ENCODE data around the gene MN1. TPM values are rescaled to one million over a fixed set of nuclear protein-coding genes. Genes with fewer than 3 reads are reported as not detected.

MN1 gene
- total RNA-seq, 1 donor from 2014 or later, result 0.27 TPM

DNA sequence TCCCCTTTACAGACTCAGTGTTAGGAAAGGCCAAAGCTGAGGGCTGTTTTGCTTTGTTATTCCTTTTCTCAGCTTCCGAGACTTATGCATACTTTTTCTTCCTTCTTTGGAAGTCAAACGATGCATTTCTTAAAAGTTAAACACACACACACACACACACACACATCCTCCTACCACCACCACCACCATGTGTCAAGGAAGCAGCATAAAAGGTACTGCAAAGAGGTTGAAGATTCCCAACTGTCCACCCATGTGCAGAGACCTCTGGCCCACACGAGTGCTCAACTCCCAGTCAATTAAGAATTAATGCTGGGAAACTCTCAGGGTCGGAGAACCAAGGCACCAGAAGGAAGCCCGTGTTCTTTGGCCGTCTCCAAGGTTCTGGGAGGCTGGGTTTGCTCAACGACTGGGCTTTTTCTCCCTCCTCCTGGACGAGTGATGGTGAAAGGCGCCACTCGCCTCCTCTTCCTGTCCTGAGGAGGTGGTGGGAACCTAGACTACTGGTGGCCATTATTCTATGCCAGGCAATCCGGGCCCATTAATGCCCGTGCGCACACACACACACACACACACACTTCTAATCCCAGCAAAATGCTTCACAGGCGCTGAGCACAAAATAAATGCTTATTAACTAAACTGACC lies 15.1 kb downstream of the MN1 start:
- intact Hi-C loops (cut with micrococcal nuclease), result no loop called here

DNA sequence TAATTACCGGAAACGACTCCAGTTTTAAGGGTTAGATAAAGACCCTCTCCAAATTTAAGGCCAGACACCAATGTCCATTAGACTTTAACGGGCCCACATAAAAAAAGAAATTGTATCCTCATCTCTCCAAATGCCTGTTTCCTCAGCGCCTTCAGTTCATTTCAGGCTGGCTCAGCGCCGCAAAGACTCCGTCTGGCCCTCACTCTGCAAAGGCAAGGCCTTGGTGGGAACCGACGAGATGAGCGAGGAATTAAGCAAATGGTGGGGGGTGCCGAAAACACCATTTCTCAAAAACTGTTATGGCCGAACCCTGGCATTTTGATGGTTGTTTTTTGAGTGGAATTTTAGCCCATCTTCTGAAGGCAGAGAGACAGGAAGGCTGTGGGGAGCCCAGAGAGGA lies 15.7 kb downstream of the MN1 start:
- intact Hi-C loops (cut with micrococcal nuclease), result no loop called here

DNA sequence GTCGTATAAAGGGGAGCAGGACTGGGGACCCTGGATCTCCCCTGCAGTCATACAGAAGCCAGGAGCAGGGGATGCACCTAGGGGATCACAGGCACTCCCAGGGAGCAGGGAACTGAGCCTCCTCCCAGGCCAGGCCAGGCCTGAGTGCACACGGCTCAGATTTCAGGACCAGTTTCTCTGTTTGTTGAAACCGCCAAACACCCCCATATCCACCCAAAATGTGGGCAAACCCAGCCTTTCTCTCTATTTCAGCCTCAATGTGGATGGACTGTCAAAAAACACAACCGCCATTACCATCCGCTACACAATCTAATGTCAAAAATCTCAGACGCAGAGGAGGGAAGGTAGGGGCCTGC lies 17.5 kb downstream of the MN1 start:
- intact Hi-C loops (cut with micrococcal nuclease), result no loop called here

DNA sequence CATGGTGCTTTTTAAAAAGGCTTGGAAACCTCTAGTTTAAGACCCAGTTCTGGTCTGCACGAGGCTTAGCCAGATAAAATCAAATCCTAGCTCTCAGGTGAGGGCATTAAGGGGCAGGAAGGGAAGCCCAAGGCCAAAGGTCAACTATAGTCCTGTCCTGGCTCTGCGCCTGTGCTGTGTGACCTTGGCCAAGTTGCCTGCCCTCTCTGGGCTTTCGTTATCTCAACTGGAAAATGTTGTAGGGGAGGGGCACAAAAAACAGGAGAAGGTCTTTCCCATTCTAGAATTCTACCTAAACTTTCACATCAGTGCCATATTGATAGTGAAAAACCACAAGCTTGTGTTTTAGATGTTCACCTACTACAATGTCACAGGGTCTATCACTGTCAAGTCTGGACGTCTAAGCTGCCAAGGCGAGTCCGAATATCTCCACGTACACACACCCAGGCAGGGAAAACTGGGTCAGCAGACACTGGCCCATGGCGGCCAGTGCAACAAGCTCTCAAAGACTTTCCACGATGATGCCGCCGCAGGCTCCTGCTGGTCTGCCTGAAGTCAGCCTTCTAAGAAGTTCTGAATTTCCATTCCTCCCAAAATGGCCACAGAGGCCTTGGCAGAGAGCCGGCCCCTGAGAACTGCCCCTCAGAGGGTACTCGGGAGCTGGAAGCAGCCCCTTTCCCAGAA lies 18.0 kb downstream of the MN1 start:
- intact Hi-C loops (cut with micrococcal nuclease), result no loop called here

DNA sequence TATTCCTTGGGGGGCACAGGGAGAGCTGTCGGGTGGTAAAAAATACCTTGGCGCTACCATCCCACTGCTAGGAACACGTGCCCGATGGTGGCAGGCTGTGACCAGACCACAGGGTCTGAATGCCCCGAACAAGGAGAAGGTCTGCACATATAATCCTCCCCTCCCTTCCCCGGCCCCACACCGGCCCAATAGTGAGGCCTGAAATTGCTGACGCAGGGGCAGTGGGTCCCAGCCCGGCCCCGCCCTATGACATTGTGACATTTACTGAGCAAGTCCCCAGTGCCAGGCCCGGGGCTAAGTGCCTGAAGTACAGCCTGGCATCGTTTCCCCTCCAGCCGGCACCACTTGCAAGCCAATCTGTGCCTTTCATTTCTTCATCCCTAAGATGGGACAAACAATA lies 19.5 kb downstream of the MN1 start:
- intact Hi-C loops (cut with micrococcal nuclease), result no loop called here

DNA sequence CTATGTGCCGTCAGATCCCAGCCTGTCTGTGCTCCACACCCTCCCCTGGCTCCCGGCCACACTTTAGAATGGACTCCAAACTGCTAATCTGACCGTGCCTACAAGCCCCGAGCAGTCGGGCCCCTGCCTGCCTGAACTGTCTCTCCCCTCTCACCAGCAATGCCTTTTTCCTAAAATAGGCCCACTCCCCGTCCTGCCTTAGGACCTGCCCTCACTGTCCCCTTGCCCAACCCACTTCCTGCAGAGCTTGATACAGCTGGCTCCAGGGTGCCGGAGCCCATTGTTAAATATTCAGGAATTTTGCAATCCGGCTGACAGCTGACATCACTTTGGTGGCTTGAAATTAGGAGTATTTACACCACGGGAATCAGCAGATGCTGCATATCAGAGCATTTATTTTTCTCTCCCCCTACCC lies 21.4 kb downstream of the MN1 start:
- intact Hi-C loops (cut with micrococcal nuclease), result no loop called here

DNA sequence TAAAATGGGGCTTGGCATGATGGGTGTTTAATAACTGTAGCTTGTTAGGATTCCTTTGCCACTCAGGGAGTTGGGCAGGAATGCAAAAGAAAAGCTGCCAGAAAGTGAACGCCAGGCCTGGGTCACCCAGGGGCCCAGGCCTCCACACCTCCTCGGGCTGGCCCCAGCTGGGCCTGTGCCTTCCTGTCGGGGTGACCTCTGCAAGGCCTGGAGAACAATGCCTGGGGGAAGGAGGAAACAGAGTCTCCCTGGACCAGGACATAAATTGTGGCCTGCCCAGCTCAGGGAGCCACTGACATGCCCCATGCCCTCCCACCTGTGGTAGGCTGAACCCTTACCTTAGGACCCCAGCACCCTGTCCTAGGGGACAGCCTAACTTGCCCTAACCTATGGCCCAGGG lies 21.9 kb downstream of the MN1 start:
- intact Hi-C loops (cut with micrococcal nuclease), result no loop called here

DNA sequence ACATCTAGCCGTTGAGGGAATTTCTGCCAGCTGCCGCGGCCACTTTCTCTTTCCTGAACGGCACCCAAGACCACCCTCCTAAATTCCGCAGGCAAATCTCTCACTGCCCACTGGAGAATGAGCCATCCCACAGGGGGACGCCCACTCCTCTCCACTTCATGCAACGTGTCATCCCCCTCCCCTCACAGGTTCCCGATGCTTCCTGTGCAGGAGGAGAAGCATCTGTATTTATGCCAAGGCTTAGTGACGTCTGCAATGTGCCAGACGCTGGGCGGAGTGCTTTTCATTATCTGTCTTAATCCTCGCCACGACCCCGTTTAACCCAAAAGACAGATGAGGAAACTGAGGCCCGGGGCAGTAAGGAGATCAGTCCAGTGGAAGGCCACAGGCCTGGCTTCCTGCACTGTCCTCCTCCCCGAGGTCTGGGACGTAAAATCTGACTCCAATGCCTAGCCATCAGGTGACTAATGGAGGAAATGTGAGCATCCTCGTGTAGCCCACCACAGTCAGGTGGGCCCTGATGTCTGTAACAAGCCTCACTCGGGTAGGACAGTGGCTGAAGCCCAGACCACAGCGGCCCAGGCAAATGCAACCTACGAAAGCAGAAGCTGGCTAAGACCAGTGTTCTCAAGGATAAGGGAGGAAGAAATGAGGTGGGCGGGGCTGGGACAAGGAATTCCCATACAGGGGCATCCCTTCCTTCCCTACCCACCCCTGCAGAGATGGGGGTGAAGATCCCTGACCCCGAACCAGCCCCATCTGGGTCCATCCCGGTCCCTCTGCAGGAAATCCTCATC lies 23.1 kb downstream of the MN1 start:
- intact Hi-C loops (cut with micrococcal nuclease), result no loop called here

DNA sequence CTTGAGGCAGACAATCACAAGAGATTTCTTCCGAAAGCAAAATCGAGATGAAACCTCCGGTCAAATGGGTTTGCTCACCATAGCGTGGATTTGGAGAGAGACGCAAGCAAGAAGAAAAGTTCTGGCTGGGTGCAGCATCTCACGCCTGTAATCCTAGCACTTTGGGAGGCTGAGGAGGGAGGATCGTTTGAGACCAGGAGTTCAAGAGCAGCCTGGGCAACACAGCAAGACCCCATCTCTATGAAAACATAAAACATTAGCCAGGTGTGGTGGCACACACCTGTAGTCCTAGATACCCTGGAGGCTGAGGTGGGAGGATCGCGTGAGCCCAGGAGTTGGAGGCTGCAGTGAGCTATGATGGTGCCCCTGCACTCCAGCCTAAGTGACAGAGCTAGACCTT lies 24.4 kb downstream of the MN1 start:
- intact Hi-C loops (cut with micrococcal nuclease), result no loop called here

DNA sequence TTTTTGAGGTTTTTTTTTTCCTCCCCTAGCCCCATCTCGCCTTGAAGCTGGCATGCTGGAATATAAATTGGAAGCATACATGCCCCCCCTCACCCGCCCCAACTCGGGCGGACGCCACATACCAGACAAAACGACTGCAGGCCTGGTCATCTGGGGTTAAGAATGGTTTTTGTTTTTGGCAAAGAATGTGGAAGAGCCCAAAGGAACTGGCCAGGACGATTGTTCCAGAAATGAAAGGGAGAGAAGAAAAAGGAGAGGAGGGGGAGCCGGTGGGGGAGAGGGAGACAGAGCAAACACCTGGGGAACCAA lies 25.0 kb downstream of the MN1 start:
- intact Hi-C loops (cut with micrococcal nuclease), result no loop called here

DNA sequence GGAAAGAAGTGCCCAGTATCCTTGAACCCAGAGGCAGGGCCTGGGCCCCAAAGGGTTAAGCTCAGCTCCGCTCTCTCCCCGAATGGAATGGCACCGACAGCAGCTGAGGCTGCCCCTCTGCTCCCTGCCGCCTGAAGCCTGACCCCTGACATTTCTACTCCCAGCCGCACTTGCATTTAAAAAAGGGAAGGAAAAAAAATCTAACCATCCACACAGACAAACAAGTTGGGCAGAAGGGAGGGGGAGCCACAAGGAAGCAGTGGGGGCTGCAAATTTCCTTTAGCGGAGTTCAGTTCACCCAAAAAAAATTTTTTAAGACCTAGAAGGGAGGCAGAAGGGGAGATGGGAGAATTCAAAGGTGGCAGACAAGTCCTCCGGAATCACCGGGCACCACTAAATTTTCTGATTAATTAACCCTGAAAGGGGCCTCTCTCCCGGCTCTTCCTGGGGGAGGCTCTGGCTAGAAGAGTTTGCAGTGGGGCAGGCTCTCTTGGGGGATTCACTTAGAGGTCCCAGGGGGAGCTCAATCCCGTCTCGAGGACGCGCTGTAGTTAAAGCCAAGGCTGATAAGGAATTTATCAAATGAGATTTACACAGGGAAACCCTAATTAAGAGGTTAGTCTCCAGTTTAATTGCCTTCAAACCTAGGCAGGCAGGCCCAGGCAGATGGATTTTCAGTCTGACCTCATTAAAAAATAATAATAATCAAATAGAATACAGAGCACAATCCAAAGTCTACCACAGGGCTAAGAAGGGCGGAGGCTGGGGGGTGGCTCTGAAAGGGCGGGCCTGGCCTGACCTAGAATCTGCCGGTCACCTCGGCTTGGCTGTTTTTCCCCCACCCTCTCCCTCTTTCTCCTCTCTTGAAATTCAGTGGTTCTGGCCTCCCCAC lies 25.6 kb downstream of the MN1 start:
- intact Hi-C loops (cut with micrococcal nuclease), result no loop called here

DNA sequence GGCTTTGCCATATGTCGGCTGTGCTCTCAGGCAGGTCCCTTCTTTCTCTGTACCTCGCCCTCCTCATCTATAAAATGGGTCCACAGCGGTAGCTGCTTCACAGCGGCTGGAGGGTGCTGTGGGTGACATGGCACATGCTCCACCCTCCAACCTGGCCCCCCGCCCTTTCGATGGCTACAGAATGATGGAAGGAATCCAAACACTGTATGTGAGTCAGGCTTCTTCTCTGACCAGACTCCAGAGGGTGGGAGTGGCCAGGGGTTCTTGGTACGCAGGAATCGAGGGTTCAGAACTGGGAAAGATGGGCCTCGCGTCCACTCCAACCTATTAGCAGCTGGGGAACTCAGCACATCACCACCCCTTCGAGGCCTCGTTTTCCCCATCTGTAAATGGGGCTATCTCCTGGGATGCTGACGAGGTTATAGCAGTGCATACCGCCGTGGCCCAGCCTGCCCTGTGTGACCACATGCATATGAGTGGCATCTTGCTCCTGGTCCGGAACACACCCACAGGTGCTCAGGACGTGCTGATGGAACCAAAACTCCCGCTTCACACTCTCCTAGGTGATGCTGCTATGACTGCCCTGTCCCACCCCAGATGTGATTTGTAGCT lies 26.4 kb downstream of the MN1 start:
- intact Hi-C loops (cut with micrococcal nuclease), result no loop called here

DNA sequence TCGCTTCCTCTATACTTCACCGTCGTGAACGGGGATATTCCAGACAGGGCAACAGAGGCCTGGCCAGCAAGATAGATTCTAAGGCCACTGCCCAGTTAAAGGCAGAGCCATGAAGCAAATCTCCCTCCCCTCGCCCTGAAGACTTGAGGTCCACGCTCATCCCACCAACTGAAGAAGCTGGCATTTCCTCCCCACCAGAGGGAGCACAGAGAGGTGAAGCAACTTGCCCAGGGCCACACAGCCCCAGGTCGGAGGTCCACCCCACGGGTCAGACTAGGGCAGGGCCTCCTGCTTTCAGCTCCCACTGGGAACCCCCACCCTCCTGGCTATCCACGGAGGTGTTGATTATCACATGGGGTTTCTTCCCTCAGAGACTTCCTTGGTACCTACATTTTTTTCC lies 27.4 kb downstream of the MN1 start:
- intact Hi-C loops (cut with micrococcal nuclease), result no loop called here

DNA sequence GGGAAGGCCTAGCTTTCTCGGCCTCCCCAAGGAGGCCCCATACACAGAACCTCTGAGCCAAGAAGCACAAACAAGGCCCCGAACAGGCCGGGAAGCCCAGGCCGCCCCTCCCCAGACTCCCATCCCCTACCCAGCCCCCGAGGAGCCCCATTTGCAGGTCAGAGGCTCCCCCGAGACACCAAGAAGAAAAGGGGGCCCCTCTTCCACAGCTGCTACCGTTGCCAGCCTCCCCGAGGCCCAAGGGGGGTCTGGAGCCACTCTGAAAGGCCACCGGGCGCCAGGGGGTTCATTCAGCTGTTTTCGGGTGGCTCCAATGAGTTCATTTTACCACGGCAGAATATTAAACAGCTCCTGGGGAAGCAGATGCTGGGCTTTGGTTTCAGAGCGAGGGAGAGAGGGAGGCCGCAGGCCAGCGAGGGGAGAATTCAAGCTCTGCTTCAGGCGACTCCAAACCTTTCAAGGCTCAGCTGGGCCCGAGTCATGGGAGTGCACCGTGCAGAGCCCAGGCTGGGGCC lies 28.5 kb downstream of the MN1 start:
- intact Hi-C loops (cut with micrococcal nuclease), result no loop called here

DNA sequence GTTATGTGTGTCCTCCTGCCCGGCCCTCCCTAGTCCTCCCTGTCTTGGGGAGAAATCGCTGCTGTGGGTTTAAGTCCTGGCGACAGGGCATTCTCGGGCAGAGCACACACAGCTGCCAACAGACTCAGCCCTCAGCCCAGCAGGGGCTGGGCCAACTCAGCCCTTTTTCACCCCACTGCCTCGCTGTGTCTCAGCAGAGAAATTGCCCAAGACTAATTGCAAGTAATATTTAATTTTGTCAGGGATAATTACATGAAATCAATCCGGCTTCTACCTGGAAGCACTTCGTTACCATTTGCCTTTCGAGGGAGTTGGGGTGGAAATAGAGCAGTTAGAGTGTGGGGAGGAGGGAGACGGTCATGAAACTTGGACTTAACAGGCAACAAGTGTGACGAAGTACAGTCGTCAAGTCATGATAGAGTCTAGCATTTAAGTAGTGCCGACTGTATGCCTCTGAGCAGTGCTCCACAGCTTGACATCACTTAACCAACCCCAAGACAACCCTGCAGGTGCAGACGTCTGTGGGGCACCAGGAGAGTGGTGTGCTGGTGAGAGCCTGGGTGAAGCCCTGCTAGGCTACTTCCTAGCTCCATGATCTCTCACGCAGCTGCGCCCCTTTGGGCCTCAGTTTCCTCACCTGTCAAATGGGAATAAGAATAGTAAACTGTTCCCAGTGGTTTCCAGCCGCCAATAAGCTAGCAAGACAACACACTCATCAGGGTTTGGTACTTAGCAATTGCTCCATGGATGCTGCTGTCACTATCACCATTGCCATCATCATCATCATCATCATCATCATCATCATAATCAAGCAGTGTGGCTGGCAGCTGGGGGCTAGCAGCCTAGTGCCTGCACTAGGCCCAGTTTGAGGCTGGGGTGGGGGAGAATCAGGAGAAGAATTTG lies 29.2 kb downstream of the MN1 start:
- intact Hi-C loops (cut with micrococcal nuclease), result no loop called here

DNA sequence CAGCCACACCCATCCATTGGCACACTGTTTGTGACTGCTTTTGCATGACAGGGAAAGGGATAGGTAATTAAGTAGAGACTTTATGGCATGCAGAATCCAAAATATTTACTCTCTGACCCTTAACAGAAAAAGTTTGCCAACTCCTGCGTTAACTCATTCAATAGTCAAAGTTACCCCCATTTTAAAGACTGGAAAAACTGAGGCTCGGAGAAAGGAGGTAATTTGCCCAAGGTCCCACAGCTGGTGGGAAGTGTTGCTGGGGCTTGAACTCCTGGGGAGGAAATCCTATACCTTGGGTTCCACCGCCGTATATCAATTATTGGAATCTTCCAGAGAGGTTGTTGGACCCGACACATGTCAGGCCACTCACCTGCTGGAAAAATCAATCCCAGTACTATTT lies 29.9 kb downstream of the MN1 start:
- intact Hi-C loops (cut with micrococcal nuclease), result no loop called here

DNA sequence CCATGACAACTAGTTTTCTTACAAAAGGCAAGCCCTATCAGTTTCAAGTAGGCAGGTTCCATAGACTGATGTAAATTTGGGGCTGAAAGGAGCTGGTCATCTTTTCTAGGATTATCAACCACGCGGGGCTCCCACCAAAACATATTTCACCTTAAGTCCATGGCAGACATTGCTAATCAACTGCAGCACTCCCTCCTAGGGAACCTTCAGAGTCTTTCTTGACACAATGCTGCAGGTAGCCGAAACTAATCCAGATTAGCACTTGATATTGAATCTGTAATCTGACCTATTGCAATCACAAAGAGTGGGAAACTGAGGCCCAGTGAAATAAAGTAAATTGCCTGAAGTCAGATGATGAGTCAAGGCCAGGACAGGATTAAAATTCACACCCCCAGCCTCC lies 32.5 kb downstream of the MN1 start:
- intact Hi-C loops (cut with micrococcal nuclease), result no loop called here

DNA sequence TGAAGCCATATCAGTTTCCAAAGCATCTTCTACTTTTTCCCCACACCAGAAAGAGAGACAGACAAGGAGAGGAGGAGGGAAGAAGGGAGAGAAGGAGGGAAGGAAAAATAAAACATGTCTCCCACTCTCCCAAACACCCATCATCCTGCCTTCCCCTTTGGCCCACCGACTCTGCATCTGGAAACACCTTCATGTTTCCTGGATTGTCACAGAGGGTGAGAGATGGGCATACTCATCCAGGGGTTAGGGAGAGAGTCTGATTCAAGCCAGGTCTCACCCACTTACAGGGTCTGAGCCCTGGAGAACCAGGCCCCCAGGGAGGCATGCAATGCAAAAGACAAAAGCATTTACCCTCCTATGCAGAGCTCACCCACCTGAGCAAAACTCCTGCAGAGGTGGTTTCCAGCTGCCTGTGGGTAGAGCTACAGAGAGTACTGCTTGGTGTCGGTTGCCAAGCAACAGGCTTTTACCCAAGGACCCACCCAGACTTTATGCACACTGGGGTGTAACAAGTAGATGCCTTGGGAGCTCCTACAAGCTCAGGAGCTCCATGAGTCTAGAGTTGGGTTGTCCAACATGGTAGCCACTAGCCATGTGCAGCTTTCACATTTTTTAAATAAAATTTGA lies 33.4 kb downstream of the MN1 start:
- intact Hi-C loops (cut with micrococcal nuclease), result no loop called here

DNA sequence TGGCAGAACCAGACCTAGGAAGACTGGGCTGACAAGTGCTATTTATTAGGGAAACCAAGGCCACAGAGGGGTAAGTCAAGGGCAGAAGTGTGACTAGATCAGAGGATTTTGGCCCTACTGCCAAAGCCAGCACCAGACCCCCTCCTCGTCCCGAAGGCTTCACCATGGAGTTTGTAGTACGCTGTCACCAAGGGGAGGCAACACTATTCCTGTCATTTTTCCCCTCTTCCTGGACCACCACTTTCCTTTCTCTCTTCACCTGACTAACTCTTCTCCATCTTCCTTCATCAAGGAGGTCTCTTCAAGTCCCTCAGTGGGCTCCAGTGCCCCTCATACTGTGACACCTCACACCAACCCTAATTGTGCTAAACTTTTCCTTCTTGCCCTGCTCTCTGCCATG lies 34.9 kb downstream of the MN1 start:
- intact Hi-C loops (cut with micrococcal nuclease), result no loop called here

All from T-helper 2 cell treated with Interferon-gamma antibody and Interleukin-4, amounts not matched to agents 100 ng/mL and 5 ng/mL, for 36 hours (primary cell).